Kidney (tissue), 14 donors: ENCODE measurements around the gene ATG10. TPM values are rescaled to one million over a fixed set of nuclear protein-coding genes. Genes with fewer than 3 reads are reported as not detected.

Source experiments
- DNase-seq, 5 donors: peaks; one replicate each; pipeline ENCODE4 v3.0.0-alpha.2; 2013 to 2020
- FAIRE-seq: peaks from 2 replicates; lab custom pipeline; 2012; peaks lifted over from hg19 to GRCh38; lab: Jason Lieb, UNC
- H3K27ac ChIP-seq, 2 donors: one replicate each; pipeline ENCODE4 v1.7.0; 2013; ENCODE audit warnings: low read depth in 2 of 2, low read length in 2 of 2, inconsistent platforms in 1 of 2
- H3K27me3 ChIP-seq: one replicate; pipeline ENCODE4 v1.7.1; 2013; ENCODE audit warnings: low read length, inconsistent platforms; ENCODE audit not compliant: control insufficient read depth, insufficient read depth
- H3K36me3 ChIP-seq, 3 donors: one replicate each; pipeline versions ENCODE4 v1.7.0 to v1.7.1; 2013; ENCODE audit warnings: low read length in 3 of 3, control low read depth in 1 of 3, inconsistent platforms in 1 of 3; ENCODE audit not compliant: insufficient read depth in 3 of 3, control insufficient read depth in 2 of 3
- H3K4me1 ChIP-seq, 3 donors: one replicate each; pipeline versions ENCODE4 v1.7.0 to v1.7.1; 2013; ENCODE audit warnings: low read length in 3 of 3, inconsistent platforms in 1 of 3, low read depth in 1 of 3; ENCODE audit not compliant: control insufficient read depth in 2 of 3, insufficient read depth in 2 of 3
- H3K4me3 ChIP-seq, 3 donors: one replicate each; pipeline versions ENCODE4 v1.7.0 to v1.8.1; 2013; ENCODE audit warnings: low read length in 3 of 3, control low read depth in 1 of 3, inconsistent platforms in 1 of 3
- H3K9ac ChIP-seq, 3 donors: one replicate each; pipeline versions ENCODE4 v1.7.0 to v1.7.1; 2013; ENCODE audit warnings: low read length in 3 of 3, control low read depth in 1 of 3, inconsistent platforms in 1 of 3
- H3K9me3 ChIP-seq, 3 donors: one replicate each; pipeline versions ENCODE4 v1.7.0 to v1.7.1; 2013; ENCODE audit warnings: low read length in 3 of 3, control low read depth in 1 of 3, inconsistent platforms in 1 of 3; ENCODE audit not compliant: control insufficient read depth in 2 of 3, insufficient read depth in 1 of 3
- intact Hi-C: fragments of 100-400 bp; cut with DNase I; formaldehyde crosslinking; loops from one replicate; pipeline ENCODE4 v1.11.1; 2022
- polyA plus RNA-seq: library from polyadenylated mRNA; stranded (reverse); fragments of 350-450 nt; fragmentation: Illumina TruSeq; extraction: RNeasy Lipid Tissue Mini Kit (QIAGEN cat#74804); gene quantifications from one replicate; pipeline ENCODE4 v1.2.3, GENCODE V29; 2014; ENCODE audit warnings: low read depth, low replicate concordance; ENCODE audit not compliant: insufficient read depth
- total RNA-seq: library from RNA; stranded (reverse); fragmentation: NEBNext Ultra II Directional; extraction: Animal tissue kit (Norgen Biotek cat#: 25700); gene quantifications from one replicate; pipeline ENCODE4 v1.2.1, GENCODE V29; 2021
- TF ChIP-seq, protein P1 (sequence below): IDR thresholded peaks from 3 replicates; pipeline ENCODE4 v1.5.1; 2012; ENCODE audit warnings: mild to moderate bottlenecking, moderate library complexity, borderline replicate concordance; ENCODE audit not compliant: insufficient read depth; ENCODE audit errors: extremely low read depth
- donor health status: control.
- donor health status: control.
- donor health status: control.
- donor health status: control.
- donor health status: control.
- donor health status: DM: yes; HTN: yes; CAD: no.
- donor health status: Normal renal cell carcinoma (clear cell type).

The ATG10 gene
- total and polyA plus RNA-seq, 2 donors from 2014 or later = 8.6 to 8.7 TPM

DNA sequence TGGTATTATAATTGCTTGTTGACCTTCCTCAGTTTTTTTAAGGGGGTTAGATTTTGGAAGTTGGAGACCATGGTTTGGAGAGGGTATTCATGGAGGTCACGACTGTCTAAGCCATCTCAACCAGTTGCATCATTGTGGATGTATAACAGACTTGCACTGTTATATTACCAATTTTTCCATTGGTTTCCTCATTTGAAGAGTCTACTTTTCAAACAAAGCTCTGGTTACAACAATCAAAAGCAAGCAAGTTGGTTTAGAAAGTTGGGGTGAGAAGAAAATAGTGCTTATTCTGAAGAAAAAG lies 203.0 kb downstream of the ATG10 start:
- intact Hi-C loops = no loop called here
- Histone ChIP-seq H3K27ac (no peak overlapping the region), H3K9me3 (no peaks in the 10 kb centered on the region), H3K4me1 (no peaks in the 10 kb centered on the region), H3K27me3 (no peaks in the 10 kb centered on the region), H3K9ac (no peak overlapping the region), H3K36me3 (no peaks in the 10 kb centered on the region), H3K4me3 (no peak overlapping the region)
- DNase-seq (no peak), FAIRE-seq (no peak)
- TF ChIP-seq, protein P1, sequence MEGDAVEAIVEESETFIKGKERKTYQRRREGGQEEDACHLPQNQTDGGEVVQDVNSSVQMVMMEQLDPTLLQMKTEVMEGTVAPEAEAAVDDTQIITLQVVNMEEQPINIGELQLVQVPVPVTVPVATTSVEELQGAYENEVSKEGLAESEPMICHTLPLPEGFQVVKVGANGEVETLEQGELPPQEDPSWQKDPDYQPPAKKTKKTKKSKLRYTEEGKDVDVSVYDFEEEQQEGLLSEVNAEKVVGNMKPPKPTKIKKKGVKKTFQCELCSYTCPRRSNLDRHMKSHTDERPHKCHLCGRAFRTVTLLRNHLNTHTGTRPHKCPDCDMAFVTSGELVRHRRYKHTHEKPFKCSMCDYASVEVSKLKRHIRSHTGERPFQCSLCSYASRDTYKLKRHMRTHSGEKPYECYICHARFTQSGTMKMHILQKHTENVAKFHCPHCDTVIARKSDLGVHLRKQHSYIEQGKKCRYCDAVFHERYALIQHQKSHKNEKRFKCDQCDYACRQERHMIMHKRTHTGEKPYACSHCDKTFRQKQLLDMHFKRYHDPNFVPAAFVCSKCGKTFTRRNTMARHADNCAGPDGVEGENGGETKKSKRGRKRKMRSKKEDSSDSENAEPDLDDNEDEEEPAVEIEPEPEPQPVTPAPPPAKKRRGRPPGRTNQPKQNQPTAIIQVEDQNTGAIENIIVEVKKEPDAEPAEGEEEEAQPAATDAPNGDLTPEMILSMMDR = no peak

DNA sequence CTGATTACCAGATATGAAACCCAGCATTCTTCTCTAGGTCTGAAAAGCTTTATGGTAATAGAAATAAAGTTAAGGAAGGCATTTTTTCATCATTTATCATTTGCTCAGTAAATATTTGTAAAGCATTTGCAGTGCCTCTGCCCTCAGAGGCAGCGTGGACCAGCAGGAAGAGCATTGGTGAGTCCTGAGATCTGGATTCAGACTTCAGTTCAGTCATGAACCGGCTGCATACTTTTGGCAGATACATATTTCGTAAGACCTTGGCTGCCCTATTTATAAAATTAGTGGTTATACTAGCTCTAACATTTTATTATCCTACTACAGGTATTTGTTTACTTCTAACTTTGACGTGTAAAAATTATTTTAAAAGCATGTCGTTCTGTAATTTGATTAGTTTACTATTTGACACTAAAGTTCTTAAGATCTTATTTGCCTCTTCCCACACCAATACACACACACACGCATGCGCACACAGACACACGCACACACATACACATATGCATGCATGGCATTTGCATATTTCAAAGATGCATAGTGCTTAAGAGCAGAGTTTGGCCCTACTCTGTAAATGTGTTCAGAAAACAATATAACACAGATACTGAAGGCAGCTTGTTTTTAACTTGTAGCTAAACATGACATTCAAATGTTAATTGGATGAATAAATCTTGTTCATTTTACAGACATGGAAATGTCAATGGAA lies 204.4 kb downstream of the ATG10 start:
- no peak for DNase-seq
- intact Hi-C loops = no loop called here
- Histone ChIP-seq H3K9ac (no peak overlapping the region), H3K4me1 (no peaks in the 10 kb centered on the region), H3K4me3 (no peak overlapping the region), H3K27ac (no peak overlapping the region), H3K27me3 (no peaks in the 10 kb centered on the region), H3K9me3 (no peaks in the 10 kb centered on the region), H3K36me3 (no peaks in the 10 kb centered on the region)
- TF ChIP-seq, protein P1 = no peak
- FAIRE-seq = no peak

DNA sequence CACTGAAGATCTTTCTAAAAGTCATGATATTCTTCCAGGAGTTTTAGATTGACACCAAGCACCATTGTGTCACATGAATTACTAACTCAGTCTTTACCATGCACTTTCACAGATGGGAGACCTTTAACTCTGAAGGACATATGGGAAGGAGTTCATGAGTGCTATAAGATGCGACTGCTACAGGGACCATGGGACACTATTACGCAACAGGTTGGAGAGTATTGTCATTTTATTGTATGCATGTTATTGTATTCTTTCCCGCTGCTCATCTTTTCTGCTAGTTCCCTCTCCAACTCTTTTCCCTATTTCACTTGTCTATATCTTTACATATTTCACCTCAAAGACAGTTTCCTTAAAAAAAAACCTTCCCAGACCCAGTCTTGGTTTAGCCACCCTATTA lies 206.6 kb downstream of the ATG10 start:
- Histone ChIP-seq H3K9me3 (no peaks in the 10 kb centered on the region), H3K36me3 (no peaks in the 10 kb centered on the region), H3K4me1 (no peaks in the 10 kb centered on the region), H3K4me3 (no peak overlapping the region), H3K27me3 (no peaks in the 10 kb centered on the region), H3K9ac (no peak overlapping the region), H3K27ac (no peak overlapping the region)
- TF ChIP-seq, protein P1 = no peak
- DNase-seq (no peak), FAIRE-seq (no peak)
- intact Hi-C loops = no loop called here

DNA sequence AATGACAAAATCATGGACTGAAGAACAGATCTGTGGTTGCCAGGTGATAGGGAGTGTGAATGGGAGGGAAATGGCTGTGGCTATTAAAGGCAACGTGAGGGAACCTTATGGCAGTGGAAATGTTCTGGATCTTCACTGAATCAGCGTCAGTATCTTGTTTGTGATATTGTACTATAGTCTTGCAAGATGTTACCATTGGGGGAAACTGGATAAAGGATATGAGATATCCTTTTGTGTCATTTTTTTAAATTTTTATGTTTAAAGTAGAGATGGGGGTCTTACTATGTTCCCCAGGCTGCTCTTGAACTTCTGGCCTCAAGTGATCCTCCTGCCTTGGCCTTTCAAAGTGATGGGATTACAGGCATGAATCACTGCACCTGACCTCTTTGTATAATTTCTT lies 210.8 kb downstream of the ATG10 start:
- DNase-seq (no peak), FAIRE-seq (no peak)
- Histone ChIP-seq H3K4me3 (no peak overlapping the region), H3K9me3 (no peaks in the 10 kb centered on the region), H3K4me1 (no peaks in the 10 kb centered on the region), H3K36me3 (no peaks in the 10 kb centered on the region), H3K27ac (no peak overlapping the region), H3K27me3 (no peaks in the 10 kb centered on the region), H3K9ac (no peak overlapping the region)
- intact Hi-C loops = no loop called here
- TF ChIP-seq, protein P1 = no peak
